ENCODE data around the gene ACTR3C.
"Not testable (repeated sequence)": the region's sequence is repeated elsewhere in the genome, so short reads cannot be mapped to it uniquely, and the experiment has no call there.

Gene ACTR3C

GRCh38 chr7:150313870-150314269 is 9.5 kb downstream of the ACTR3C start:
- no peak for DNase-seq (ENCODE audit: low spot score)

GRCh38 chr7:150313367-150313809 is 10.0 kb downstream of the ACTR3C start:
- no peak for DNase-seq (ENCODE audit: low spot score)

- DNase-seq (ENCODE audit: low spot score), result not testable (repeated sequence)
Measured at GRCh38 chr7:150312649-150313366, 10.5 kb downstream of the ACTR3C start.

GRCh38 chr7:150311711-150312110 is 11.6 kb downstream of the ACTR3C start:
- no peak for DNase-seq (ENCODE audit: low spot score)

GRCh38 chr7:150311146-150311545 is 12.2 kb downstream of the ACTR3C start:
- no peak for DNase-seq (ENCODE audit: low spot score)

GRCh38 chr7:150308575-150308974 is 14.8 kb downstream of the ACTR3C start:
- DNase-seq (ENCODE audit: low spot score), result no peak

GRCh38 chr7:150307904-150308303 is 15.4 kb downstream of the ACTR3C start:
- no peak for DNase-seq (ENCODE audit: low spot score)

GRCh38 chr7:150307129-150307528 is 16.2 kb downstream of the ACTR3C start:
- DNase-seq (ENCODE audit: low spot score), result no peak

GRCh38 chr7:150306377-150306776 is 17.0 kb downstream of the ACTR3C start:
- not testable (repeated sequence) for DNase-seq (ENCODE audit: low spot score)

- not testable (repeated sequence) for DNase-seq (ENCODE audit: low spot score)
Measured at GRCh38 chr7:150305903-150306284, 17.5 kb downstream of the ACTR3C start.

GRCh38 chr7:150305259-150305902 is 18.0 kb downstream of the ACTR3C start:
- DNase-seq (ENCODE audit: low spot score), result not testable (repeated sequence)

GRCh38 chr7:150304499-150305258 is 18.7 kb downstream of the ACTR3C start:
- not testable (repeated sequence) for DNase-seq (ENCODE audit: low spot score)

GRCh38 chr7:150302908-150303310 is 20.4 kb downstream of the ACTR3C start:
- not testable (repeated sequence) for DNase-seq (ENCODE audit: low spot score)

- not testable (repeated sequence) for DNase-seq (ENCODE audit: low spot score)
Measured at GRCh38 chr7:150297978-150298377, 25.4 kb downstream of the ACTR3C start.

GRCh38 chr7:150296802-150297201 is 26.5 kb downstream of the ACTR3C start:
- not testable (repeated sequence) for DNase-seq (ENCODE audit: low spot score)

- not testable (repeated sequence) for DNase-seq (ENCODE audit: low spot score)
Measured at GRCh38 chr7:150295614-150296013, 27.7 kb downstream of the ACTR3C start.

GRCh38 chr7:150295027-150295426 is 28.3 kb downstream of the ACTR3C start:
- DNase-seq (ENCODE audit: low spot score), result not testable (repeated sequence)

GRCh38 chr7:150290317-150290716 is 33.0 kb downstream of the ACTR3C start:
- DNase-seq (ENCODE audit: low spot score), result not testable (repeated sequence)

- DNase-seq (ENCODE audit: low spot score), result not testable (repeated sequence)
Measured at GRCh38 chr7:150288816-150289215, 34.5 kb downstream of the ACTR3C start.

- not testable (repeated sequence) for DNase-seq (ENCODE audit: low spot score)
Measured at GRCh38 chr7:150287815-150288214, 35.5 kb downstream of the ACTR3C start.

- peak; percentile 41 for DNase-seq (ENCODE audit: low spot score)
Measured at GRCh38 chr7:150285849-150286754, 37.2 kb downstream of the ACTR3C start.

- not testable (repeated sequence) for DNase-seq (ENCODE audit: low spot score)
Measured at GRCh38 chr7:150283608-150284007, 39.7 kb downstream of the ACTR3C start.

All from CD4-positive, alpha-beta T cell treated with Interleukin-2 at 100 ng/mL for 4 hours (primary cell).